Endothelial cell of hepatic sinusoid (primary cell): ENCODE data around the gene STRN4.
"Not testable (repeated sequence)": the region's sequence is repeated elsewhere in the genome, so short reads cannot be mapped to it uniquely, and the experiment has no call there.

Source experiments
- in situ Hi-C: cut with HindIII; loops from 2 replicates; pipeline ENCODE4 v1.10.0; 2017; ENCODE audit warnings: low sequenced_read_pairs

The STRN4 gene

DNA sequence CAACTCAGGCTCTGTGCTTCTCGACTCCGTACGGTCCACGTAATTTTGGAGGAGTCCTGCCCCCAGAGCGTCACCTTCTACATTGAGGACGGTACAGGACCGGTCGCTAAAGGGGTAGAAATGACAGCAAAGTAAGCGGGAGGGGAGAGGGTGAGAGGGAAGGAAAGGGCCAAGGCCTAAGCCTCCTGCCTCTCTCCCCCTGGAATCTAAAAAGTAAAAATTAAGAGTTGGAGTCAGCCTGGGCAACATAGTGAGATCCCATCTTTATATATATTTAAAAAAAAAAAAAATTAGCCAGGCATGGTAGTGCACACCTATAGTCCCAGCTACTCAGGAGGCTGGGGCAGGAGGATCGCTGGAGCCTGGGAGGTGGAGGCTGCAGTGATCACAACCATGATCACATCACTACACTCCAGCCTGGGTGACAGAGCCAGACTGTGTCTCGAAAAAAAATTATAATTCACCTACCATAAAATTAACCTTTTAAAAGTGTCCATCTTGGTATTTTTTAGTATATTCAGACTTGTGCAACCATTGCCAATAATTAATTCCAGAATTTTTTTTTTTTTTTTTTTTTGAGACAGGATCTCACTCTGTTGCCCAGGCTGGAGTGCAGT lies 29.5 kb upstream of the STRN4 start:
- in situ Hi-C loops = no loop called here

DNA sequence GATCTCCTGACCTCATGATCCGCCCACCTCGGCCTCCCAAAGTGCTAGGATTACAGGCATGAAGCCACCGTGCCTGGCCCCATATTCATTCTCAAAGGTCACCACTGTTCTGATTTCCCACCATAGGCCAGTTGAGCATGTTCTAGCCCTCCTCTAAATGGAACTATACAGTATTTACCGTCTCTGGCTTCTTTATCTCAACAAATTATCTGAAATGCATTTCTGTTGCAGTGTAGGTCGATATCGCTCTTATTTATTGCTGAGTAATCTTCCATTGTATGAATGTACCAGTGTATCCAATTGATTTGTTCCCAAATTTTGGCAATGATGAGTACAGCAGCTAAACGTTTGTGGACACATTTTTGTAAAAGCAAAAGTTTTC lies 26.8 kb upstream of the STRN4 start:
- in situ Hi-C loops = no loop called here

DNA sequence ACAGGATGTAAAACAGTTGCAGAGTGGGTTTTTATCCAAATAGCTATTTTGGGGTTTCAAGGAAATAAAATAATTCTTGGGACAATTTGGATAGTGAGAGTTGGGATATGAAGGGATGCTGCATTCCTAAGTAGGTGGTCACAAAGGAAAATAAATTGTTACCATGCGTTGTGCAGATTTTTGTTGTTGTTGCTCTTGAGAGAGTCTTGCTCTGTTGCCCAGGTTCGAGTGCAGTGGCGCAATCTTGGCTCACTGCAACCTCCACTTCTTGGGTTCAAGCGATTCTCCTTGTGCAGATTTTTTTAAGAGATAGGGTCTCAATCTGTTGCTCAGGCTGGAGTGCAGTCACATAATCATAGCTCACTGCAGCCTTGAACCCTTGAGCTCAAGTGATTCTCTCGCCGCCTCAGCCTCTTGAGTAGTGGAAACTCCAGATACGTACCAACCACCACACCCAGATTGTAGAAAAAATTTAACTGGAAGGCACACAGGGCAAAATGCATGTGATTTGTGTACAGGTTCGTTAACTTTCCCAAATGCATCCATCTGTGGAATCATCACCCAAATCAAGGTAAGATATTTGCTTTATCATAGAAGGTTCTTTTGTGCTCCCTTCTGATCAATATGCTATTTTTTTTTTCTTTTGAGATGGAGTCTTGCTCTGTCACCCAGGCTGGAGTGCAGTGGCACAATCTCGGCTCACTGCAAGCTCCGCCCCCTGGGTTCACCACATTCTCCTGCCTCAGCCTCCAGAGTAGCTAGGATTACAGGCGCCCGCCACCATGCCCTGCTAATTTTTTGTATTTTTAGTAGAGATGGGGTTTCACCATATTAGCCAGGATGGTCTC lies 26.1 kb upstream of the STRN4 start:
- in situ Hi-C loops = no loop called here

DNA sequence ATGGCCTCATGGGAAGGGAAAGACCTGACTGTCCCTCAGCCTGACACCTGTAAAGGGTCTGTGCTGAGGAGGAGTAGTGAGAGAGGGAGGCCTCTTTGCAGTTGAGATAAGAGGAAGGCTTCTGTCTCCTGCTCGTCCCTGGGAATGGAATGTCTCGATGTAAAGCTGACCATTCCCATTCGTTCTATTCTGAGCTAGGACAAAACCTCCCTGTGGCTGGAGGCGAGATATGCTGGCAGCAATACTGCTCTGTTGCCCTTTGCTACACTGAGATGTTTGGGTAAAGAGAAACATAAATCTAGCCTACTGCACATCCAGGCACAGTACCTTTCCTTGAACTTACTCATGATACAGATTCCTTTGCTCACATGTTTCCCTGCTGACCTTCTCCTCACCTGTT lies 22.5 kb upstream of the STRN4 start:
- in situ Hi-C loops = not testable (repeated sequence)

DNA sequence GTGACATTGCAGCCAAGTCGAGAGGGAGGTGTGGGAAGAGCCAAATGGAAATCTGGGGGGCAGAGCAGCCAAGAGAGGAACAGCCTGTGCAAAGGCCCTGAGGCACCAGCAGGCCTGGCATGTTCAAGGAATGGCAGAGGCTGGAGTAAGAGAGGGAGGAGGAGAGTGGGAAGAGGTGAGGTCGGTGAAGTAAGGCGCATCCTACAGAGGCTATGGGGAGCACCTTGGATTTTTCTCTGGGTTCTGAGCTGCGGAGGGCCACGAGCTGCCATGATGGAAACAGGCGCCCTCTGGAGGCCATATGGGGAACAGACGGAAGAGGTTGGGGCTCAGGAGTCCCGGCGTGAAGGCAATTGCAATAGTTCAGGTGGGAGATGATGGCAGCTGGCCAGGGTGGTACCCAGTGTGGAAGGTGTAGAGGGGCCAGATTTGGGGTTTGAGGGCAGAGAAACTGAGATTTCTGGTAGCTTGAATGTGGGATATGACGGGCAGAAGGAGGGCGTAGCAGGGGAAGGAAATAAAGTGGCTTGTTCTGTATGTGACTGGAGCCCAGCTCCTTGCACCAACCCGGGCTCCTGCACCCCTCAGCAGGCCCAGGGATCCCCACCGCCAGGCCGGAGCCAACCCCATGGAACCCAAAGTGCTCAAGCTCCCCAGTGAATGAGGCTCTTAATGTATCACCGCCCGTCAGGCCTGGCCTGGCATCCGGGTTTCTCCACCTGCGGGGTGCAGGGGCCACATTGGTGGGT lies 20.5 kb upstream of the STRN4 start:
- in situ Hi-C loops = no loop called here

DNA sequence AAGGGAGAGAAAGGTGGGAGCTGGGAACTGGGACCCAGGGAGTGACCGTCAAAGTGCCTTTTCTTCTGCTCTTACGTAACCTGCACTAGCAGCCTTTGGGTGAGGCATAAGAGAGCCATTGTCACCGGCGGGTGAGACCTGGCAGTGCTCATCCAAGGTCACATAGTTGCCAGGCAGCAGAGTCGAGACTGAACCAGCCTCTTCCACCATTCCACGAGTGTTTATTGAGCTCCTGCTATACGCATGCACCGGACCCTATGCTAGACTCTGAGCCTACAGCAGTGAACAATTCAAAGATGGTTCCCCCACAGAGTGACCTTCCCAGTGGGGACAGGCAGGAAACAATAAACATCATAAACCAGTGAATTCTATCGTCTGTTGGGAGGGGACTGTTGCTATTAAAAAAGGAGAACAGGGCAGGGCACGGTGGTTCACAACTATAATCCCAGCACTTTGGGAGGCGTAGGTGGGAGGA lies 18.6 kb upstream of the STRN4 start:
- in situ Hi-C loops = no loop called here

DNA sequence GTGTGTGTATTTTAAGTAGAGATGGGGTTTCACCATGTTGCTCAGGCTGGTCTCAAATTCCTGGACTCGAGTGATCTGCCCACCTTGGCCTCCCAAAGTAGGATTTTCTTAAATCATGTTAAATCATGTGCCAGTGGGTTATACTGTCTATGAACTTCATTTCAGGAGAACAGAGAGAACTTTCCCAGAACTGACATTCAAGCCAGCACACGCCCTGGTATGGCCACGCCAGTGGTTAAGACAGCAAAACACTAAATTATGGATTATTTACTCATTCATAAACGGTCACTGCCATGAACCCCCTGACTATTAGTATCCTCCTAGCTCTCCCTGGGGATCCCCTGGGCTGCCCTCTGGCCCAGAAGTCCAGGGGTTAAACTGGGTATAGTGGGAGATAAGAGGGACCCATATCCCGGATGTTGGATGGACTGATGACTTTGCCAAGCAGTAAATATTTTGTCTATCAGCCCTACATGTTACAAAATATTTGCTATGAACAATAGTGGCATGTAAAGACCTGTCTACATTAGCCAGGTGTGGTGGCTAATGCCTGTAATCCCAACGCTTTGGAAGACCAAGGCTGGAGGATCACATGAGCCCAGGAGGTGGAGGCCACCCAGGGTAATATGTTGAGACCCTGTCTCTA lies 16.1 kb upstream of the STRN4 start:
- in situ Hi-C loops = no loop called here

DNA sequence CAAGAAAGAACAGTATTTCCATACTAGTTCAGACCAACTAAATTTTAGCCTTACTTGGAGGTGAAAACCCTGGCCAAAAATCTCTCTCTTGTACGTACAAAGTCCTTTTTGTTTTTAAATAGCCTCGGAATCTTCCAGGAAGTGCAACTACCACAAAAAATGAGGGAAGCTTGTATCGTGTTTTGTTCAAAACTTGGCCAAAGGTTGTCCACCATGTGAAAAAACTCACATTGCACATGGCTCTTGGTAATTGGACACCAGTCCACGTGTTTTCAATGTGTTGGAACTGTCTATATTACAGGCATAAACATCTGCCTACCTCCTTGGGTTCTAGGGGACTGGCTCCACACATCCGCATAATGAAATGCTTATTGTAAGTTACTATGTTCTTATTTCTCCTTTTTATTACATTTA lies 15.2 kb upstream of the STRN4 start:
- in situ Hi-C loops = no loop called here

DNA sequence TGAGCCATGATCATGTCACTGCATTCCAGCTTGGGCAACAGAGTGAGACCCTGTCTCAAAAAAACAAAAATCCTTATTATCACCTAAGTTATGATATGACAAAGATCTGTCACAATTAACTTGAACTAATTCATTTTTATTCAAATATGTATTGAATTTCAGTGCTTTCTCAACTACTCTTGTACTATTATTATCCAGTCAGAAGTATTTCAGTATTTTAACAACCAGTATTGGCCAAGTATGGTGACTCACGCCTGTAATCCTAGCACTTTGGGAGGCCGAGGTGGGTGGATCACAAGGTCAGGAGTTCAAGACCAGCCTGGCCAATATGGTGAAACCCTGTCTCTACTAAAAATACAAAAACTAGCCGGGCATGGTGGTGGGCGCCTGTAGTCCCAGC lies 14.6 kb upstream of the STRN4 start:
- in situ Hi-C loops = not testable (repeated sequence)

DNA sequence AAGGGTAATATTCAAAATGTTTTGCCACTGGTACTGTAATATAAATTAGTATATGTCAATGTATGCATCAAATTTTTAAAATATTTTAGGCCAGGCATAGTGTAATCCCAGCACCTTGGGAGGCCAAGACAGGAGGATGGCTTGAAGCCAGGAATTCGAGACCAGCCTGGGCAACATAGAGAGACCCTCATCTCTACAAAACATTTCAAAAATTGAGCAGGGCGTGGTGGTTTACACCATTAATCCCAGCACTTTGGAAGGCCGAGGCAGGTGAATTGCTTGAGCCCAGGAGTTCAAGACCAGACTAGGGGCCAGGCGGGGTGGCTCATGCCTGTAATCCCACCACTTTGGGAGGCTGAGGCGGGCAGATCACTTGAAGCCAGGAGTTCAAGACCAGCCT lies 14.1 kb upstream of the STRN4 start:
- in situ Hi-C loops = no loop called here

DNA sequence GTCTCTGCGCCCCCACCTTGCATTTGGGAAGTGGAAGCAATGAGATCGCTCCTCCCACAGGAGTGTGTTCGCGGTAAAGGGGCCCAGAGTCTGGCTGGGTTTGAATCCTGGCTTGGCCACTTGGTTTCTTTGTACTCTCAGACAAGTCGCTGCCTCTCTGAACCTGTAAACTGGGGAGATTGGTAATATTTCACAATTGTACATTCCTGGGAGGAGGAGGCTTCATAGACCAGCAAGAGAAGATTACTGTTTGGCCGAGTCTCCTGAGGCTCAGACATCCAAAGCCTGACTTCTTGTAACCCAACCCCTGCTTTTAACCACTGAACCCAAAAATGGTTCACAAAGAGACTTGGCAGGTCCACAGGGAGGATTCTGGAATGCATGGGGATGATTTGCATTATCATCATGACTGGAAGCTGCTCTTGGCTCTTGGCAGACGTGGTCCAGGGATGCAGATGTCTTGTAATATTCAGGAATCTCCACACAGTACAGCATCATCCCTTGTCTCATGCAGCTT lies 13.6 kb upstream of the STRN4 start:
- in situ Hi-C loops = no loop called here

DNA sequence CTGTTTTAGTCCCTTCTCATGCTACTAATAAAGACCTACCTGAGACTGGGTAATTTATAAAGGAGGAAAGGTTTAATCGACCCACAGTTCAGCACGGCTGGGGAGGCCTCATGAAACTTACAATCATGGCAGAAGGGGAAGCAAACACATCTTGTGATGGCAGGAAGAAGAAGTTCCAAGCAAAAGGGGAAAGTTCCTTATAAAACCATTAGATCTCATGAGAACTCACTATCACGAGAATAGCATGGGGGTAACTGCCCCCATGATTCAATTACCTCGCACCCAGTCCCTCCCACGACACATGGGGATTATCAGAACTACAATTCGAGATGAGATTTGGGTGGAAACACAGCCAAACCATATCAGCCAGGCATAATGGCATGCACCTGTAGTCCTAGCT lies 13.0 kb upstream of the STRN4 start:
- in situ Hi-C loops = no loop called here

DNA sequence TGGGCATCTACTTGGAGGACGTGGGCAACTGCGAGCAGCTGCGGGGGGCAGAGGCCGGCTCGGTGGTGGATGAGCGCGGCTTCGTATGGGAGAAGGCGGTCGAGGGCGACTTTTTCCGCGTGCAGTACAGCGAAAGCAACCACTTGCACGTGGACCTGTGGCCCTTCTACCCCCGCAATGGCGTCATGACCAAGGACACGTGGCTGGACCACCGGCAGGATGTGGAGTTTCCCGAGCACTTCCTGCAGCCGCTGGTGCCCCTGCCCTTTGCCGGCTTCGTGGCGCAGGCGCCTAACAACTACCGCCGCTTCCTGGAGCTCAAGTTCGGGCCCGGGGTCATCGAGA lies 10.3 kb upstream of the STRN4 start:
- in situ Hi-C loops = no loop called here

DNA sequence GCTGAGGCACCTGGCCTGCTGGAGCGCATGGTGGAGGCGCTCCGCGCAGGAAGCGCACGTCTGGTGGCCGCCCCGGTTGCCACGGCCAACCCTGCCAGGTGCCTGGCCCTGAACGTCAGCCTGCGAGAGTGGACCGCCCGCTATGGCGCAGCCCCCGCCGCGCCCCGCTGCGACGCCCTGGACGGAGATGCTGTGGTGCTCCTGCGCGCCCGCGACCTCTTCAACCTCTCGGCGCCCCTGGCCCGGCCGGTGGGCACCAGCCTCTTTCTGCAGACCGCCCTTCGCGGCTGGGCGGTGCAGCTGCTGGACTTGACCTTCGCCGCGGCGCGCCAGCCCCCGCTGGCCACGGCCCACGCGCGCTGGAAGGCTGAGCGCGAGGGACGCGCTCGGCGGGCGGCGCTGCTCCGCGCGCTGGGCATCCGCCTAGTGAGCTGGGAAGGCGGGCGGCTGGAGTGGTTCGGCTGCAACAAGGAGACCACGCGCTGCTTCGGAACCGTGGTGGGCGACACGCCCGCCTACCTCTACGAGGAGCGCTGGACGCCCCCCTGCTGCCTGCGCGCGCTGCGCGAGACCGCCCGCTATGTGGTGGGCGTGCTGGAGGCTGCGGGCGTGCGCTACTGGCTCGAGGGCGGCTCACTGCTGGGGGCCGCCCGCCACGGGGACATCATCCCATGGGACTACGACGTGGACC lies 9.7 kb upstream of the STRN4 start:
- in situ Hi-C loops = no loop called here

DNA sequence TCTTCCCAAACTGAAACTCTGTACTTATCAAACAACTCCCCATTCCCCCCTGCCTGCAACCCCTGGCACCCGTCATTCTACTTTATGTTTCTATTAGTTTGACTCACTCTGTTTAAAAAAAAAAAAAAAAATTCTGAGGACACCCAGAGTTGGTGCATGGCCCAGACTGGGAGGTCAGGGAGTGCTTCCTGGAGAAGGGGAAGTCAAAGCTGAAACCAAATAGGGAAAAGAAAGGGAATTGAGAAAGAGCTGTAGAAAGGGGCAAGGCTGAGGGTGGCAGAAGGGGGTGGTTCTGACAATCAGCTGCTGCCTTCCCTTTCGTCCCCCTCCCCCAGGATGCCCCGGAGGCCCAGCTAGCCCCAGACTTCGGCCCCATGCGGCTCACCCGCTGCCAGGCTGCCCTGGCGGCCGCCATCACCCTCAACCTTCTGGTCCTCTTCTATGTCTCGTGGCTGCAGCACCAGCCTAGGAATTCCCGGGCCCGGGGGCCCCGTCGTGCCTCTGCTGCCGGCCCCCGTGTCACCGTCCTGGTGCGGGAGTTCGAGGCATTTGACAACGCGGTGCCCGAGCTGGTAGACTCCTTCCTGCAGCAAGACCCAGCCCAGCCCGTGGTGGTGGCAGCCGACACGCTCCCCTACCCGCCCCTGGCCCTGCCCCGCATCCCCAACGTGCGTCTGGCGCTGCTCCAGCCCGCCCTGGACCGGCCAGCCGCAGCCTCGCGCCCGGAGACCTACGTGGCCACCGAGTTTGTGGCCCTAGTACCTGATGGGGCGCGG lies 9.0 kb upstream of the STRN4 start:
- in situ Hi-C loops = no loop called here

DNA sequence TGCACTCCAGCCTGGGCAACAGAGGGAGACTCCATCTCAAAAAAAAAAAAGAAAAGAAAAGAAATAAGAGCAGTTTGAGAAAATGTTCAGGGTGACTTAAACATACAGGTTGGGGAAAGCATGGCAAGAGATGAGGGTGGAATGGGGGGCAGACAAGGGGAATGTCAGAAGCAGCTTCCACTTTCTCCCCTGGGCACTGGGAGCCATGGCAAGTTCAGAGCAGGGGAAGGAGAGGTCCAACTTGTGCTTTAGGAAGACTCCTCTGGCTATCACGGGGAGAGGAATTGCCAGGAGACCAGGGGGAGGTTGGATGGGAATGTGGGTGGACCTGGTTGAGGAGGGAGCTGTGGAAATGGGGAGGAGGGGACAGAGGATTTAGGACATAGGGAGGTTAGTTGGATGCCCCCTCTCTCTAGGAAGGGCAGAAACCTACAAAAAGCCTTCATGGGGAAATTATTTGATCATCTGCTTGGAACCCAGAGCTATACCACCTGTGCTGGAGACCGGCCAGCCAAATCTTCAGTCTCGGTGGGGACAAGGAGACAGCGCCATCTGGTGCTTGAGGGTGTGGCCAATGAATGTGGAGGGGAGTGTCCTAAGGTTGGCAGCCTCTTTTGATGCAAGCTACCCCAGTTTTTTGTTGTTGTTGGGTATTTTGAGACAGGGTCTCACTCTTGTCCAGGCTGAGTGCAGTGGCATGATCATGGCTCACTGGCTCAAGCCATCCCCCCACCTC lies 7.3 kb upstream of the STRN4 start:
- in situ Hi-C loops = no loop called here

DNA sequence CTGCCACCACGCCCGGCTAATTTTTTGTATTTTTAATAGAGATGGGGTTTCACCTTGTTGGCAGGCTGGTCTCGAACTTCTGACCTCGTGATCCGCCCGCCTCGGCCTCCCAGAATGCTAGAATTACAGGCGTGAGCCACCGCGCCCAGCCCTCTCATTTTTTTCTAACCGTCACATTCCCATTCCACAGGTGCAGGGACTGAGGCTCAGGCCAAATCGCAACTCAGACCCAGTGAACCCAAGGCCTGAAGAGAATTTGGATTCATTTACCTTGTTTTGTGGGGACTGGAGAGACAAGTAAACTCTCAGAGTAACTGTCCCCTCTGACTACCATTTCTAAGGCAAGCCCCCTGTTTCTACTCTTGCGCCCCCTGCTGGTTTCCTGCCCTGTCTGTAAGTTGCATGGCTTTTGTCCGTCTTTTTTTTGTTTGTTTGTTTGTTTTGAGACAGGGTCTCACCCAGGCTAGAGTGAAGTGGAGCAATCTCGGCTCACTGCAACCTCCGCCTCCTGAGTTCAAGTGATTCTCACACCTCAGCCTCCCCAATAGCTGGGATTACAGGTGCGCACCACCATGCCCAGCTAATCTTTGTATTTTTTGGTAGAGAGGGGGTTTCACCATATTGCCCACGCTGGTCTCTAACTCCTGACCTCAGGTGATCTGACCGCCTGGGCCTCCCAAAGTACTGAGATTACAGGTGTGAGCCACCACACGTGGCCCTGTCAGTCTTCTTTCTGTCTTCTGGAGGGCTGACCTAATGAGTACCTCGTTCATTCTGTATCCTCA lies 2.3 kb upstream of the STRN4 start:
- in situ Hi-C loops = loop anchor here (5.0 kb wide), 3 partner anchors 56 to 101 kb away; no protein-coding TSS in a partner anchor
